SHP77 (cell line): Measurements from ENCODE around the gene PGM5.

Experiments used
- DNase-seq, 2 experiments: peaks; one replicate each; lab custom pipeline; 2025; lab: John Stamatoyannopoulos, UW

PGM5 gene

GRCh38 chr9:68495247-68495646 lies 138.8 kb downstream of the PGM5 start:
- DNase-seq = no peak

- DNase-seq = no peak
These were observed 139.9 kb downstream of the PGM5 start for GRCh38 chr9:68496356-68496755.

- no peak for DNase-seq
These were observed 141.2 kb downstream of the PGM5 start for GRCh38 chr9:68497629-68498028.

GRCh38 chr9:68498816-68499215 lies 142.4 kb downstream of the PGM5 start:
- no peak for DNase-seq

- DNase-seq = no peak
These were observed 144.3 kb downstream of the PGM5 start for GRCh38 chr9:68500457-68501381.

- no peak for DNase-seq
These were observed 145.9 kb downstream of the PGM5 start for GRCh38 chr9:68502279-68502678.

GRCh38 chr9:68505681-68506409 lies 149.4 kb downstream of the PGM5 start:
- no peak for DNase-seq

- no peak for DNase-seq
These were observed 150.1 kb downstream of the PGM5 start for GRCh38 chr9:68506551-68506950.

GRCh38 chr9:68507130-68507805 lies 150.9 kb downstream of the PGM5 start:
- DNase-seq = no peak

- DNase-seq = no peak
These were observed 151.4 kb downstream of the PGM5 start for GRCh38 chr9:68507806-68508145.

GRCh38 chr9:68508547-68508946 lies 152.1 kb downstream of the PGM5 start:
- DNase-seq = no peak

- no peak for DNase-seq
These were observed 153.3 kb downstream of the PGM5 start for GRCh38 chr9:68509689-68510088.

GRCh38 chr9:68513385-68513784 lies 157.0 kb downstream of the PGM5 start:
- DNase-seq = no peak

- no peak for DNase-seq
These were observed 157.6 kb downstream of the PGM5 start for GRCh38 chr9:68513981-68514380.

GRCh38 chr9:68515326-68516017 lies 159.1 kb downstream of the PGM5 start:
- no peak for DNase-seq

- DNase-seq = no peak
These were observed 165.7 kb downstream of the PGM5 start for GRCh38 chr9:68522131-68522530.

GRCh38 chr9:68522954-68523353 lies 166.5 kb downstream of the PGM5 start:
- DNase-seq = no peak

- no peak for DNase-seq
These were observed 167.0 kb downstream of the PGM5 start for GRCh38 chr9:68523367-68523936.

- no peak for DNase-seq
These were observed 174.2 kb downstream of the PGM5 start for GRCh38 chr9:68530618-68531017.

GRCh38 chr9:68532131-68532530 lies 175.7 kb downstream of the PGM5 start:
- DNase-seq = no peak

GRCh38 chr9:68533678-68534077 lies 177.3 kb downstream of the PGM5 start:
- no peak for DNase-seq
